Central memory CD8-positive, alpha-beta T cell (primary cell): ENCODE results near the gene ELP4.
"Not testable (repeated sequence)": the region's sequence is repeated elsewhere in the genome, so short reads cannot be mapped to it uniquely, and the experiment has no call there.

Source experiments
- ATAC-seq: fragments of 150-1000 bp; cut with Tn5 transposase; replicated peaks from 2 replicates; pipeline ENCODE4 v1.10.0; 2022; ENCODE audit warnings: mild to moderate bottlenecking, moderate FRiP score, moderate number of reproducible peaks; ENCODE audit not compliant: poor library complexity, severe bottlenecking; ENCODE audit errors: extremely low read depth
- DNase-seq, 2 donors: peaks; one replicate each; pipeline ENCODE4 v3.0.0; 2021; ENCODE audit warnings: low spot score in 2 of 2
- H3K27ac Mint-ChIP-seq: one replicate; pipeline ENCODE4 v1.8.0; 2022; ENCODE audit warnings: low read depth, mild to moderate bottlenecking, moderate library complexity, mixed read lengths
- H3K27me3 Mint-ChIP-seq: one replicate; pipeline ENCODE4 v1.8.0; 2022; ENCODE audit warnings: mixed read lengths
- H3K36me3 Mint-ChIP-seq: one replicate; pipeline ENCODE4 v1.8.0; 2022; ENCODE audit warnings: mild to moderate bottlenecking, moderate library complexity, mixed read lengths; ENCODE audit not compliant: insufficient read depth
- H3K4me1 Mint-ChIP-seq: one replicate; pipeline ENCODE4 v1.8.0; 2022; ENCODE audit warnings: mixed read lengths
- H3K4me3 Mint-ChIP-seq: one replicate; pipeline ENCODE4 v1.8.0; 2022; ENCODE audit warnings: mild to moderate bottlenecking, moderate library complexity, mixed read lengths
- H3K9me3 Mint-ChIP-seq: one replicate; pipeline ENCODE4 v1.8.0; 2022; ENCODE audit warnings: mixed read lengths

Gene ELP4

DNA sequence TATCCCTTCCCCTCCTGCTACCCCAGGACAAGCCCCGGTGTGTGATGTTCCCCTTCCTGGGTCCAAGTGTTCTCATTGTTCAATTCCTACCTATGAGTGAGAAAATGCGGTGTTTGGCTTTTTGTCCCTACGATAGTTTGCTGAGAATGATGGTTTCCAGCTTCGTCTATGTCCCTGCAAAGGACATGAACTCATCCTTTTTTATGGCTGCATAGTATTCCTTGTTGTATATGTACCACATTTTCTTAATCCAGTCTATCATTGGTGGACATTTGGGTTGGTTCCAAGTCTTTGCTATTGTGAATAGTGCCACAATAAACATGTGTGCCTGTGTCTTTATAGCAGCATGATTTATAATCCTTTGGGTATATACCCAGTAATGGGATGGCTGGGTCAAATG is 55.0 kb downstream of the ELP4 start:
- not testable (repeated sequence) for H3K4me1 Mint-ChIP-seq, DNase-seq, H3K36me3 Mint-ChIP-seq, H3K4me3 Mint-ChIP-seq, H3K9me3 Mint-ChIP-seq, H3K27me3 Mint-ChIP-seq, H3K27ac Mint-ChIP-seq, ATAC-seq

DNA sequence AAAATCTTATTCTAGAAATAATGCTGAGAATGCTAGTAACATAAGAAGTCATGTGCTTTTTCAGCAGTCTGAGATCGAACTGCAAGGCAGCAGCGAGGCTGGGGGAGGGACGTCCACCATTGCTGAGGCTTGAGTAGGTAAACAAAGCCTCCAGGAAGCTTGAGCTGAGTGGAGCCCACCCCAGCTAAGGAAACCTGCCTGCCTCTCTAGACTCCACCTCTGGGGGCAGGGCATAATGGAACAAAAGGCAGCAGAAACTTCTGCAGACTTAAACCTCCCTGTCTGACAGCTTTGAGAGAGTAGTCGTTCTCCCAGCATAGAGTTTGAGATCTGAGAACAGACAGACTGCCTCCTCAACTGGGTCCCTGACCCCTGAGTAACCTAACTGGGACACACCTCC is 64.6 kb downstream of the ELP4 start:
- not testable (repeated sequence) for H3K4me1 Mint-ChIP-seq, H3K36me3 Mint-ChIP-seq, H3K27me3 Mint-ChIP-seq, ATAC-seq, DNase-seq, H3K27ac Mint-ChIP-seq, H3K4me3 Mint-ChIP-seq
- H3K9me3 Mint-ChIP-seq: peaks cover 18% of the 10 kb centered on the region

DNA sequence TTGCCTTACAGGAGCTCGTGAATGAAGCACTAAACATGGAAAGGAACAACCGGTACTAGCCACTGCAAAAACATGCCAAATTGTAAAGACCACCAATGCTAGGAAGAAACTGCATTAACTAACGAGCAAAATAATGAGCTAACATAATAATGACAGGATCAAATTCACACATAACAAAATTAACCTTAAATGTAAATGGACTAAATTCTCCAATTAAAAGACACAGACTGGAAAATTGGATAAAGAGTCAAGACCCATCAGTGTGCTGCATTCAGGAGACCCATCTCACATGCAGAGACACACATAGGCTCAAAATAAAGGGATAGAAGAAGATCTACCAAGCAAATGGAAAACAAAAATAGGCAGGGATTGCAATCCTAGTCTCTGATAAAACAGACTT is 66.2 kb downstream of the ELP4 start:
- H3K27me3 Mint-ChIP-seq, H3K36me3 Mint-ChIP-seq, H3K4me3 Mint-ChIP-seq, H3K4me1 Mint-ChIP-seq, ATAC-seq, DNase-seq, H3K27ac Mint-ChIP-seq: not testable (repeated sequence)
- H3K9me3 Mint-ChIP-seq: peaks cover 18% of the 10 kb centered on the region

DNA sequence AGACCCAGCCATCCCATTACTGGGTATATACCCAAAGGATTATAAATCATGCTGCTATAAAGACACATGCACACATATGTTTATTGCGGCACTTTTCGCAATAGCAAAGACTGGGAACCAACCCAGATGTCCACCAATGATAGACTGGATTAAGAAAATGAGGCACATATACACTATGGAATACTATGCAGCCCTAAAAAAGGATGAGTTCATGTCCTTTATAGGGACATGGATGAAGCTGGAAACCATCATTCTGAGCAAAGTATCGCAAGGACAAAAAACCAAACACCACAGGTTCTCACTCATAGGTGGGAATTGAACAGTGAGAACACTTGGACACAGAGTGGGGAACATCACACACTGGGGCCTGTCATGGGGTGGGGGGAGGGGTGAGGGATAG is 69.8 kb downstream of the ELP4 start:
- not testable (repeated sequence) for H3K36me3 Mint-ChIP-seq, DNase-seq, H3K4me1 Mint-ChIP-seq, H3K4me3 Mint-ChIP-seq, ATAC-seq, H3K27ac Mint-ChIP-seq, H3K27me3 Mint-ChIP-seq
- peaks cover 18% of the 10 kb centered on the region for H3K9me3 Mint-ChIP-seq

DNA sequence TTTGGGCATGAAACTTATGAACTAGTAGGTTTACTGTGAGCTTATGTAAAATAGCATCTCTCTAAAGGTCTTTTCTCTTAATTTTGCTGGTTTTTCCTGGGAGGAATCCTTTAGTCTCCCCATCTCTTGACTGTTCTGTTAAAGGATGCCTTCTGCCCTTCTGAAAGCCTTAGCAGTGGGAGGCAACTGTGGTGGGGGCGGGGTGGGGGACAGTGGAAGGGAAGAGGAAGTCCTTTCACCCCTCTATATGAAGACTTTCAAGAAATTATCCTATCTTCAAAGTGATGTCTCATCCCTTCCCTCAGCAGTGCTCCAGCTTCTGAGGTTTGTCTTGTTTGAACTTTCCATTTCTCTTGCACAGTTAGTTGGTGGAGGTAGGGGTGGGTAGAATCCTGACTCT is 73.1 kb downstream of the ELP4 start:
- H3K4me1 Mint-ChIP-seq: peaks cover 12% of the 10 kb centered on the region
- no peak overlapping the region for H3K4me3 Mint-ChIP-seq
- ATAC-seq (no peak), DNase-seq (no peak)
- H3K36me3 Mint-ChIP-seq: no peaks in the 10 kb centered on the region
- H3K27ac Mint-ChIP-seq: no peak overlapping the region
- H3K27me3 Mint-ChIP-seq: no peaks in the 10 kb centered on the region
- H3K9me3 Mint-ChIP-seq: no peaks in the 10 kb centered on the region

DNA sequence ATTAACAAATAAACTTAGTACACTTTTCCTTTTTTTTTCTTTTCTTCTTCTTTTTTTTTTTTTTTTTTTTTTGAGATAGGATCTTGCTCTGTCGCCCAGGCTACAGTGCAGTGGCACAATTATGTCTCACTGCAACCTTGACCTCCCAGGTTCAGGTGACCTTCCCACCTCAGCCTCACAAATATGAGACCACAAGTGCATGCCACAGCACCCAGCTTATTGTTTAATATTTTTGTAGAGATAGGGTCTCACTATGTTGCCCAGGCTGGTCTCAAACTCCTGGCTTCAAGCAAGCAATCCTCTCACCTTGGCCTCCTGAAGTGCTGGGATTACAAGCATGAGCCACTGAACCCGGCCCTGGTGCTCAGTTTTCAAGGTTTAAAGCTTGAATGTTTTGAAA is 88.9 kb downstream of the ELP4 start:
- Mint-ChIP-seq H3K4me3 (no peak overlapping the region), H3K36me3 (no peaks in the 10 kb centered on the region), H3K4me1 (no peaks in the 10 kb centered on the region), H3K27me3 (no peaks in the 10 kb centered on the region), H3K27ac (no peak overlapping the region), H3K9me3 (no peaks in the 10 kb centered on the region)
- ATAC-seq (no peak), DNase-seq (no peak)

DNA sequence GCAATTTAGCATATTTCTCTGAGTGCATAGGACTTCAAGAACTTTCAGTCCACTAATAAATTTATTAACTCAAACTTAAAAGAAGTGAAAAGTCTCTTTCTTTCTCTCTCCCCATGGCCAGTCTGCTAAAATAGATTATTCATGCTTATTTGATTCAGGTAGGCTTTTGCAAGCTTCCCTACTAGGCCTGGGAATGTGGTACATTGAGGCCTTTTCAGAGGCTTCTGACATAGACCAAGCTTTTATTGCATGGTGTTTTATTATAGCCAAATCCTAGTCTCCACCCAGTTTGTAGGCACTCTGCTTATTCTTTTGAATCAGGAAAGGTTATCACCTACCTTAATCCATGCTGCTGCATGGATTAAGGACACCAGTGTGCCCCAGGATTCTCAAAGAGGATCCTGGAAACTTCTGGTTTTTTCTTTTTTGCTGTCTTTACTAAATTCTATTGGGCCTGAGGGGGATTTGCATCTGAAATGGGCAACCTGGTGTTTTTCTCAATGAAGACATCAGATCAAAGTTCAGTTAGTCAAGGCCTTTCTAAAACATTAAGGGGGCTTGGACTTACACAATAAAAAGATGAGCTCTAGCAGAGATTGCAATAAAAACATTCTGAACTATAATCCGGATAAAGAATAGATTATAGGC is 92.2 kb downstream of the ELP4 start:
- Mint-ChIP-seq H3K4me1 (no peaks in the 10 kb centered on the region), H3K9me3 (no peaks in the 10 kb centered on the region), H3K36me3 (peaks cover 2% of the 10 kb centered on the region), H3K27me3 (no peaks in the 10 kb centered on the region), H3K4me3 (no peak overlapping the region), H3K27ac (no peak overlapping the region)
- ATAC-seq: no peak
- DNase-seq: no peak

DNA sequence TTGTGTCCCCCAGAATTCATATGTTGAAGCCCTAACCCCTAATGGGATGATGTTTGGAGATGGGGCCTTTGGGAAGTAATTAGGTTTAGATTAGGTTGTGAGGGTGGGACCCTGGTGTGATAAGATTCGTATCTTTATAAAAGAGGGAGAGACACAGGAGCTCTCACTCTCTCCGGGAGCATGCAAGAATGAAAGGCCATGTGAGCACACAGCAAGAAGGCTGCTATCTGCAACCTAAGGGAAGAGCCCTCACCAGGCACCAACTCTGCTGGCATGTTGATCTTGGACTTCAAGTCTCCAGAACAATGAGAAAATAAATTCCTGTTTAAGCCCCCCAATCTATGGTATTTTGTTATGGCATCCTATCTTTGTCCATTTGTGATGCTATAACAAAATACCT is 97.3 kb downstream of the ELP4 start:
- Mint-ChIP-seq H3K9me3 (no peaks in the 10 kb centered on the region), H3K4me3 (no peak overlapping the region), H3K27ac (no peak overlapping the region), H3K4me1 (peaks cover 7% of the 10 kb centered on the region), H3K36me3 (peaks cover 2% of the 10 kb centered on the region), H3K27me3 (no peaks in the 10 kb centered on the region)
- DNase-seq: no peak
- ATAC-seq: no peak

DNA sequence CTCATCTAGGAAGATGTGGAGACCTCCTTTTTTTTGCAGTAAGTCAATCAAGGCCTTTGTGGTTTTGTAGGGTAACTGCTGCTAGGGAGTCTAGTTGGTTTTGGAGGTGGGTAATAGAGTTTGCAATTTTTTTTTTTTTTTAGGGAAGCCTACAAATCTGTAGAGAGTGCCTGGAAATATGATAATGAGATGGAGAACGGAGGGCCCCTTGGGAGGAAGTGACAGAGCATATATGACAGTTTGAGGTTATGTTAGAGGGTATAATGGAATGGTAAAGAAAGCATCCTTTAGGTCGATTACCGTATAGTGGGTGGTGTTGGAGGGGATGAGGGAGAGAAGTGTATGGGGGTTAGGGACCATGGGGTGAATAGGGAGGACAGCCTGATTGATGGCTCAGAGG is 98.3 kb downstream of the ELP4 start:
- DNase-seq: no peak
- H3K27me3 Mint-ChIP-seq: no peaks in the 10 kb centered on the region
- peaks cover 2% of the 10 kb centered on the region for H3K36me3 Mint-ChIP-seq
- no peak overlapping the region for H3K27ac Mint-ChIP-seq
- ATAC-seq: no peak
- peaks cover 7% of the 10 kb centered on the region for H3K4me1 Mint-ChIP-seq
- H3K9me3 Mint-ChIP-seq: no peaks in the 10 kb centered on the region
- no peak overlapping the region for H3K4me3 Mint-ChIP-seq

DNA sequence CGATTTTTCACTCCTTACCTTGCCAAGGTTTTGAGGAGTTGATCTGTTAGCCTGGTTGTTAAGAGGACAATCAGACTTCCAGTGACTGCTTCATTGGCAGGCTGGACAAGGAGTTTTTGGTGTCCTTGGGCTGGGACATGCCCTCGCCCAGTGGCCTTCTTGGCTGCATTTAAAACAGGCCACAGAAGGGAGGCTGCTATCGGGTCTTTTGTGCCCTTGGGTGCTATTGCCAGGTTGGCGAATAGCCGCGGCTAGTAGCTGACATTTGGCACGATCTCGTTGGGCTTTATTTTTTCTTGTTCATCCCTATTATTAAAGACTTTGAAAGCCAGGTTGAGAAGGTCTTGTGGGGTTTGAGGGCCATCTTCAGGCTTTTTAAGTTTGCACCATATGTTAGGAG is 99.4 kb downstream of the ELP4 start:
- H3K36me3 Mint-ChIP-seq: peaks cover 2% of the 10 kb centered on the region
- H3K27me3 Mint-ChIP-seq: no peaks in the 10 kb centered on the region
- H3K27ac Mint-ChIP-seq: no peak overlapping the region
- ATAC-seq (no peak), DNase-seq (no peak)
- peaks cover 7% of the 10 kb centered on the region for H3K4me1 Mint-ChIP-seq
- H3K4me3 Mint-ChIP-seq: no peak overlapping the region
- no peaks in the 10 kb centered on the region for H3K9me3 Mint-ChIP-seq

DNA sequence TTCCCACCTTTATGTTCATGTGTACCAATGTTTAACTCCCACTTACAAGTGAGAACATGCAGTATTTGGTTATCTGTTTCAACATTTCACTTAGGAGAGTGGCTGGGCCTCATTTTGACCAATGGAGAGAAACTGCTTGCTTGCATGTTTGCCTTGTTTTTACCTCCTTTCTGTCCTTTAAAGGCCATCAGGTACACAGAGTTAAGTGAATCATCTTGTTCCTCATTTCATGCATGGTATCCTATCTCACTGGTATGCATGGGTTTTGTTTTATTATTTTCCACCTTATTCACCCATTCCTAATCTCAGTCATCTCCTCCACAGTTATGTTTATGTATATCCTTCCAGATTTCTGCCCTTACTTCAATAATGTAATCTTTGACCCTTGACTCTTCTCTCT is 101.0 kb downstream of the ELP4 start:
- peaks cover 7% of the 10 kb centered on the region for H3K4me1 Mint-ChIP-seq
- no peak overlapping the region for H3K27ac Mint-ChIP-seq
- H3K9me3 Mint-ChIP-seq: no peaks in the 10 kb centered on the region
- ATAC-seq: no peak
- H3K4me3 Mint-ChIP-seq: no peak overlapping the region
- DNase-seq: no peak
- H3K36me3 Mint-ChIP-seq: no peaks in the 10 kb centered on the region
- H3K27me3 Mint-ChIP-seq: no peaks in the 10 kb centered on the region

DNA sequence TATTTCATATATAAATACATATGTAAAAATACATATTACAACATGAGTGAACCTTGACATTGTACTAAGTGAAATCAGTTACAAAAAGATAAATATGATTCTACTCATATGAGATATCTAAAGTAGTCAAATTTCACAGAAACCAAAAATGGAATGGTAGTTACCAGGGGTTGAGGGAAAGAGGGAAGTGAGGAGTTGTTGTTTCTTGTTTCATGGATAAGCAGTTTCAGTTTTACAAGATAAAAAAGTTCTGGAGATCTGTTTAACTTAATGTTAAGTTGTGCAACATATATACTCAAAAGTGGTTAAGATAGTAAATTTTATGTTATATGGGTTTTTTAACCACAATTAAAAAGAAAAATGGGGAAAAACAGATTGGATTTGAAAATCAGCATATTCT is 107.7 kb downstream of the ELP4 start:
- no peaks in the 10 kb centered on the region for H3K36me3 Mint-ChIP-seq
- ATAC-seq (no peak), DNase-seq (no peak)
- H3K9me3 Mint-ChIP-seq: no peaks in the 10 kb centered on the region
- H3K4me3 Mint-ChIP-seq: no peak overlapping the region
- H3K27ac Mint-ChIP-seq: no peak overlapping the region
- no peaks in the 10 kb centered on the region for H3K4me1 Mint-ChIP-seq
- no peaks in the 10 kb centered on the region for H3K27me3 Mint-ChIP-seq

DNA sequence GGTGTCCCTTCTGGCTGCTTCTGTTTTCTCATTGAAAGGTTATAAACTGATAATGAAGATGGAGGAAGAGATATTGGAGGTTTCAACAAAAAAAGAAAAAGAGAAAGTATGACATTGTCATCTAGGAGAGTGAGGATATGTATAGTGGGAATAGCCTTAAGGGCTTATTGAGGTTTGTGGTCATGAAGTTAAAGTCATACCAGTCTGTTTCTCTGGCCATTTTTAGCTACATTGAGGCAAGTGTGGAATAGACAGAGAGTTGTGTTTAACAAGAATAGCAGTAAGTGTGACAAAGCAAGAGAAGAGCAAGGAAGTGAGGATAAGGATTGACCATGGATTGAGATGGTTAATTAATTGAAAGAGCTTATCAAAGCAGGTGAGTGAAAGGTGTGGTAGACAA is 110.4 kb downstream of the ELP4 start:
- H3K27ac Mint-ChIP-seq: no peak overlapping the region
- no peaks in the 10 kb centered on the region for H3K27me3 Mint-ChIP-seq
- no peaks in the 10 kb centered on the region for H3K4me1 Mint-ChIP-seq
- H3K4me3 Mint-ChIP-seq: no peak overlapping the region
- H3K36me3 Mint-ChIP-seq: no peaks in the 10 kb centered on the region
- no peaks in the 10 kb centered on the region for H3K9me3 Mint-ChIP-seq
- ATAC-seq (no peak), DNase-seq (no peak)

DNA sequence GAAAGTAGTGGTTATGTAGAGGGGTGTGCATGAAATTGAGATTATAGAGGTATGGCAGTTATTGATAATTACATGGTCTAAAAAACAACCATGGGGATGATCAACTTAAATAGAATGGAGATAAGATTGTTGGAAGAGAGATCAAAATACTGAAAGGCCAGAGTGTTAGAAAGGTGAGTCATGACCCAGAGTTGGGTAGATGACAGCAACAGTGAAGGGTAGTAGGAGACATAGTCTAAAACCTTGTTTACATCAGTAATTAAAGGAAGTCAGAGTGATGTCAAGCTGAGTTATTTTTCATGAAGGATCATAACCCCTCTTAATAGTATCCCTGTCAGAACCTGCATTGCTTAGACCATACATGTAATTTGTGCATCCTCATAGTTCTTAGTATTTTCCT is 110.9 kb downstream of the ELP4 start:
- Mint-ChIP-seq H3K27me3 (no peaks in the 10 kb centered on the region), H3K9me3 (no peaks in the 10 kb centered on the region), H3K27ac (no peak overlapping the region), H3K4me1 (no peaks in the 10 kb centered on the region), H3K36me3 (no peaks in the 10 kb centered on the region), H3K4me3 (no peak overlapping the region)
- no peak for ATAC-seq
- DNase-seq: no peak
